K562 (cell line): ENCODE measurements around the gene CDCA3. TPM values are rescaled to one million over a fixed set of nuclear protein-coding genes. Genes with fewer than 3 reads are reported as not detected.

Source experiments
- AFF4 ChIP-seq: sonication (generic); formaldehyde crosslinking; IDR thresholded peaks from 2 replicates; pipeline ENCODE4 v1.8.0; 2023; ENCODE audit warnings: mild to moderate bottlenecking, missing genetic modification reagents
- CBFB ChIP-seq: sonication (generic); formaldehyde crosslinking; IDR thresholded peaks from 2 replicates; pipeline ENCODE4 v1.4.0; 2020; ENCODE audit warnings: mild to moderate bottlenecking, missing genetic modification reagents
- CCNT2 ChIP-seq: IDR thresholded peaks from 2 replicates; pipeline ENCODE4 v1.6.1; 2011; ENCODE audit warnings: borderline replicate concordance, low read depth, mild to moderate bottlenecking, moderate library complexity, mixed read lengths, low read length; ENCODE audit not compliant: insufficient read length; ENCODE audit errors: extremely low read depth
- CTCFL ChIP-seq: IDR thresholded peaks from 2 replicates; pipeline ENCODE4 v1.6.1; 2011; ENCODE audit warnings: borderline replicate concordance, low read depth, mild to moderate bottlenecking, moderate library complexity, low read length; ENCODE audit not compliant: insufficient read depth, poor library complexity, severe bottlenecking
- KLF16 ChIP-seq: IDR thresholded peaks from 2 replicates; pipeline ENCODE4 v1.6.1; 2016; ENCODE audit warnings: antibody characterized with exemption
- L3MBTL2 ChIP-seq: fragments of 450-650 bp; IDR thresholded peaks from 2 replicates; pipeline ENCODE4 v1.6.1; 2016; ENCODE audit warnings: mild to moderate bottlenecking, moderate library complexity
- SMAD3 ChIP-seq: fragments of 450-650 bp; formaldehyde crosslinking; conservative IDR thresholded peaks from 2 replicates; pipeline ENCODE4 v1.4.0; 2020; ENCODE audit warnings: mild to moderate bottlenecking
- XRCC4 ChIP-seq: IDR thresholded peaks from one replicate; pipeline ENCODE4 v1.6.1; 2011; ENCODE audit not compliant: insufficient read depth, insufficient read length; ENCODE audit errors: extremely low read depth
- ZNF311 ChIP-seq: fragments of 250-450 bp; sonication (Bioruptor Pico); IDR thresholded peaks from 2 replicates; pipeline ENCODE4 v1.4.0; 2020; ENCODE audit warnings: mild to moderate bottlenecking, moderate library complexity
- ZNF76 ChIP-seq: fragments of 250-450 bp; sonication (Bioruptor Pico); IDR thresholded peaks from 2 replicates; pipeline ENCODE4 v1.4.0; 2020; ENCODE audit warnings: mild to moderate bottlenecking, moderate library complexity, borderline replicate concordance
- polyA plus RNA-seq, 8 experiments: library from polyadenylated mRNA; depleted of rRNA in 4 of 8; stranded (reverse) in 5 of 8; unstranded in 3 of 8; fragments of >200 nt; fragmentation: Nextera tagmentation in 2 of 8; fragmentation: Illumina TruSeq in 1 of 8; extraction: Ambion mirVana in 2 of 8; extraction: Trizol in 1 of 8; gene quantifications; 2 replicates each; pipeline versions ENCODE4 v1.2.1 to v1.2.3, GENCODE V29; 2011 to 2014; ENCODE audit warnings: inconsistent platforms in 1 of 8, missing spikeins in 1 of 8
- total RNA-seq, 7 experiments: library from RNA; depleted of rRNA in 6 of 7; stranded (reverse); fragments of >200 nt in 6 of 7; fragmentation: Illumina TruSeq in 2 of 7; extraction: Trizol in 2 of 7; gene quantifications; 2 replicates each; pipeline versions ENCODE4 v1.2.1 to v1.2.3, GENCODE V29; 2011 to 2021; ENCODE audit warnings: low replicate concordance in 1 of 7
- TF ChIP-seq, protein P1 (sequence below): sonication (generic); formaldehyde crosslinking; IDR thresholded peaks from 2 replicates; pipeline ENCODE4 v1.8.0; 2022; ENCODE audit warnings: mild to moderate bottlenecking, missing genetic modification reagents
- TF ChIP-seq, protein P2 (sequence below): fragments of 250-450 bp; sonication (Bioruptor Pico); IDR thresholded peaks from 2 replicates; pipeline ENCODE4 v1.8.0; 2021; ENCODE audit warnings: mild to moderate bottlenecking, moderate library complexity

Gene CDCA3
- total and polyA plus RNA-seq, 9 of the 15 experiments (the other 6 are each of a cell fraction or from before 2014, with no cell fraction given), result 24.2 to 80.8 (median 55.1) TPM

- TF ChIP-seq, protein P1, sequence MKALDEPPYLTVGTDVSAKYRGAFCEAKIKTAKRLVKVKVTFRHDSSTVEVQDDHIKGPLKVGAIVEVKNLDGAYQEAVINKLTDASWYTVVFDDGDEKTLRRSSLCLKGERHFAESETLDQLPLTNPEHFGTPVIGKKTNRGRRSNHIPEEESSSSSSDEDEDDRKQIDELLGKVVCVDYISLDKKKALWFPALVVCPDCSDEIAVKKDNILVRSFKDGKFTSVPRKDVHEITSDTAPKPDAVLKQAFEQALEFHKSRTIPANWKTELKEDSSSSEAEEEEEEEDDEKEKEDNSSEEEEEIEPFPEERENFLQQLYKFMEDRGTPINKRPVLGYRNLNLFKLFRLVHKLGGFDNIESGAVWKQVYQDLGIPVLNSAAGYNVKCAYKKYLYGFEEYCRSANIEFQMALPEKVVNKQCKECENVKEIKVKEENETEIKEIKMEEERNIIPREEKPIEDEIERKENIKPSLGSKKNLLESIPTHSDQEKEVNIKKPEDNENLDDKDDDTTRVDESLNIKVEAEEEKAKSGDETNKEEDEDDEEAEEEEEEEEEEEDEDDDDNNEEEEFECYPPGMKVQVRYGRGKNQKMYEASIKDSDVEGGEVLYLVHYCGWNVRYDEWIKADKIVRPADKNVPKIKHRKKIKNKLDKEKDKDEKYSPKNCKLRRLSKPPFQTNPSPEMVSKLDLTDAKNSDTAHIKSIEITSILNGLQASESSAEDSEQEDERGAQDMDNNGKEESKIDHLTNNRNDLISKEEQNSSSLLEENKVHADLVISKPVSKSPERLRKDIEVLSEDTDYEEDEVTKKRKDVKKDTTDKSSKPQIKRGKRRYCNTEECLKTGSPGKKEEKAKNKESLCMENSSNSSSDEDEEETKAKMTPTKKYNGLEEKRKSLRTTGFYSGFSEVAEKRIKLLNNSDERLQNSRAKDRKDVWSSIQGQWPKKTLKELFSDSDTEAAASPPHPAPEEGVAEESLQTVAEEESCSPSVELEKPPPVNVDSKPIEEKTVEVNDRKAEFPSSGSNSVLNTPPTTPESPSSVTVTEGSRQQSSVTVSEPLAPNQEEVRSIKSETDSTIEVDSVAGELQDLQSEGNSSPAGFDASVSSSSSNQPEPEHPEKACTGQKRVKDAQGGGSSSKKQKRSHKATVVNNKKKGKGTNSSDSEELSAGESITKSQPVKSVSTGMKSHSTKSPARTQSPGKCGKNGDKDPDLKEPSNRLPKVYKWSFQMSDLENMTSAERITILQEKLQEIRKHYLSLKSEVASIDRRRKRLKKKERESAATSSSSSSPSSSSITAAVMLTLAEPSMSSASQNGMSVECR (CRISPR knock-in tag), result no peak
- TF ChIP-seq ZNF311 (CRISPR knock-in tag), result no peak
- no peak for TF ChIP-seq KLF16
- no peak for TF ChIP-seq CTCFL
- no peak for TF ChIP-seq ZNF76 (CRISPR knock-in tag)
- TF ChIP-seq, protein P2, sequence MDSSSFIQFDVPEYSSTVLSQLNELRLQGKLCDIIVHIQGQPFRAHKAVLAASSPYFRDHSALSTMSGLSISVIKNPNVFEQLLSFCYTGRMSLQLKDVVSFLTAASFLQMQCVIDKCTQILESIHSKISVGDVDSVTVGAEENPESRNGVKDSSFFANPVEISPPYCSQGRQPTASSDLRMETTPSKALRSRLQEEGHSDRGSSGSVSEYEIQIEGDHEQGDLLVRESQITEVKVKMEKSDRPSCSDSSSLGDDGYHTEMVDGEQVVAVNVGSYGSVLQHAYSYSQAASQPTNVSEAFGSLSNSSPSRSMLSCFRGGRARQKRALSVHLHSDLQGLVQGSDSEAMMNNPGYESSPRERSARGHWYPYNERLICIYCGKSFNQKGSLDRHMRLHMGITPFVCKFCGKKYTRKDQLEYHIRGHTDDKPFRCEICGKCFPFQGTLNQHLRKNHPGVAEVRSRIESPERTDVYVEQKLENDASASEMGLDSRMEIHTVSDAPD (CRISPR knock-in tag), result no peak
- no peak for TF ChIP-seq AFF4
- no peak for TF ChIP-seq CBFB (CRISPR knock-in tag)
- no peak for TF ChIP-seq SMAD3 (CRISPR knock-in tag)
- TF ChIP-seq XRCC4, result no peak
- TF ChIP-seq L3MBTL2, result no peak
- peak; percentile 88 for TF ChIP-seq CCNT2
Observed at GRCh38 chr12:6873094-6874014, 22.3 kb upstream of the CDCA3 start, which contains the start of gene SPSB2 (continued).
